HUES48 (cell line): ENCODE measurements around the gene POLRMT.
"Not testable (repeated sequence)": the region's sequence is repeated elsewhere in the genome, so short reads cannot be mapped to it uniquely, and the experiment has no call there.

Experiments used
- H3K27ac ChIP-seq: one replicate; pipeline ENCODE4 v1.7.0; 2013; ENCODE audit warnings: low read depth, low read length, inconsistent platforms
- H3K27me3 ChIP-seq: 2 replicates; pipeline ENCODE4 v1.6.1; 2013; ENCODE audit warnings: mild to moderate bottlenecking, low read length; ENCODE audit not compliant: control insufficient read depth, insufficient read depth
- H3K36me3 ChIP-seq: 2 replicates; pipeline ENCODE4 v1.6.1; 2013; ENCODE audit warnings: low read length; ENCODE audit not compliant: control insufficient read depth, insufficient read depth
- H3K4me1 ChIP-seq: 2 replicates; pipeline ENCODE4 v1.6.1; 2013; ENCODE audit warnings: mild to moderate bottlenecking, low read length; ENCODE audit not compliant: control insufficient read depth, insufficient read depth
- H3K4me3 ChIP-seq: 2 replicates; pipeline ENCODE4 v1.5.1; 2013; ENCODE audit warnings: mild to moderate bottlenecking, low read depth, low read length
- H3K9ac ChIP-seq: 2 replicates; pipeline ENCODE4 v1.6.1; 2013; ENCODE audit warnings: mild to moderate bottlenecking, low read depth, low read length, moderate library complexity
- H3K9me3 ChIP-seq: 2 replicates; pipeline ENCODE4 v1.6.1; 2013; ENCODE audit warnings: low read length; ENCODE audit not compliant: control insufficient read depth, insufficient read depth

The POLRMT gene

DNA sequence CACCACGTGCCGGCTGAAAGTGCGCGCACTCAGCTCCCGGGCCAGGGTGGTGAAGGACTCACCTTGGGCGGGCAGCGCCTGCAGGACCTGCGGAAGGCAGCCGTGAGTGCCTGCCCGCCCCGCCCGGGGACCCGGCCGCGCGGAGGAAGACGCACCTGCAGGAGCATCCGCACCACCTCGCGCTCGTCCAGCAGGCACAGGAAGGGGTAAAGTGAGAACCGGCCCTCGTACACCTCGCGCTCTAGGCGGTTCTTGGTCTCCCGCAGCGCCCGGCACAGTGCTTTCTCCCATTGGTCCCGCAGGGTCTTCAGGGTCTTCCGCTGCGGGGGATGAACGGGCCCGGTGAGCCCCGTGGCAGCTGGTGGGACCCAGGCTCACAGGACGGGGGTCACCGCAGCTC, 10.7 kb downstream of the POLRMT start:
- no peaks in the 10 kb centered on the region for H3K27me3 ChIP-seq
- no peaks in the 10 kb centered on the region for H3K9me3 ChIP-seq
- H3K4me1 ChIP-seq = no peaks in the 10 kb centered on the region
- H3K9ac ChIP-seq = no peak overlapping the region
- H3K4me3 ChIP-seq = no peak overlapping the region
- H3K27ac ChIP-seq = no peak overlapping the region
- peaks cover 76% of the 10 kb centered on the region for H3K36me3 ChIP-seq

DNA sequence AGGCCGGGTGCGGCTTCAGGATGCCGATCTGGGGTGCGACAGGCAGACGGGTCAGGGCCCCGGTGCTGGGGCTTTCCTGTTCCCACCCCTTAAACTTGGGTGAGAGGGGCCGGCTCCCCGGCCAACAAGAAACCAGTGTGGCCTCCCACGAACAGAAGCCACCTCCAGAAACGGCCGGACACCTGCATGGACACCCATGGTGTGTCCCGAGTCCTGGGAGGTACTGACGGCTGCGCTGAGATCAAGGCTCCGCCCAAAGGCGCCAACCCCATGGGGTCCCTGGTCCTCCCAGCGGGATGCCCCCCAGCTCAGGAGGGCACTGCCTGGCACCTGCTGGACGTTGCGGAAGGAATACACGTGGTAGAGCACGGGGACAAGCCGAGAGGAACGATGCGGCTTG, 11.5 kb downstream of the POLRMT start:
- no peaks in the 10 kb centered on the region for H3K9me3 ChIP-seq
- no peak overlapping the region for H3K4me3 ChIP-seq
- no peak overlapping the region for H3K9ac ChIP-seq
- H3K4me1 ChIP-seq = no peaks in the 10 kb centered on the region
- no peaks in the 10 kb centered on the region for H3K27me3 ChIP-seq
- H3K27ac ChIP-seq = no peak overlapping the region
- H3K36me3 ChIP-seq = peaks cover 72% of the 10 kb centered on the region

DNA sequence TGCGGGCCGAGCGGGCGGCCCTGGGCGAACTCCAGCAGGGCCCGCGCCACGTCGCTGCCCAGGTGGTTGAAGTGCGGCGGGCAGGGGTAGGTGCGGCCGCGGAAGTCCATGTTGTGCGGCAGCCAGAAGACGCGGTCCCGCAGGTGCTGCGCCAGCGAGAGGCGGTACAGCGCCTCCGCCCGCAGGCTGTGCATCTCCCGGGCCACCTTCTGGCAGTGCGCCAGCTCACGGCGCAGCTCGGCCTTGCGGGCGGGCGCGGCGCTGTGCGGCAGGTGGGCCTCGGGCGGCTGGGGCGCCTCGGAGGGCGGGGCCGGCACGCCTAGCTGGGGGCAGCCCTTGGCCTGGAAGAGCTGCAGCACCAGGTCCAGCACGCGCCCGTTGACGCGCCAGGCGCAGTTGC, 12.1 kb downstream of the POLRMT start:
- H3K27me3 ChIP-seq, H3K9me3 ChIP-seq, H3K9ac ChIP-seq, H3K4me3 ChIP-seq, H3K4me1 ChIP-seq, H3K27ac ChIP-seq: not testable (repeated sequence)
- peaks cover 69% of the 10 kb centered on the region for H3K36me3 ChIP-seq

DNA sequence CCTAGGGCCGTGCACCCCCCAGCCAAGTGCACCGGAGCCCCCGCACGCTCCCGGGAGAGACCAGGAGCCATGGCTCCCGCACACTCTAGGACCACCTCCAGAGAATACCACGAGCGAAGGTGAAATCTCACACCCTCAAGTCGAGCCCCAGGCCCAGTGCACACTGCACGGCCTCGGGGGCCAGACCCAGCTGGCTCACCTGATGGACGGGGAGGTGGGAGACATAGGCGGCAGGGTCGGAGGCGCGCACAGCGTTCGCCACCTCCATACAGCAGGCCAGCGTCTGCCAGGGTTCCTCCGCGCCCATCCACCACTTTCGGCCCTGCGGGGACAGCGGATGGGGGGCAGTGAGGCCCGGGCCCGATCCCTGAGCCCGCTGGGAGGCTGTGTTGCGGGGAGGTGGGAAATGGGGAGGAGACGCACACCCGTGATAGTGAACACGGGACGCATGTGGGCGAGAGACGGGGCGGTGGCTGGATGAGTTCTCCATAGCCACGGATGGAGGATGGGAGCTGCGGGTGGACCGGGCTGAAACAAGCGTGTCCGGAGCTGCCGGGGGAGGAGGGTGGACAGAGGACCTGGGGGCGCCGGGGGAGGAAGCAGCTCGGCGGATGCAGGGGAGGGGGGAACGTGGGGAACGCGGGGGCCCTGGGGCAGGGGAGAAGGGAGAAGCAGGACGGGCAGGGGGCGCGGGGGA, 13.0 kb downstream of the POLRMT start:
- Histone ChIP-seq H3K9ac (no peak overlapping the region), H3K9me3 (no peaks in the 10 kb centered on the region), H3K4me3 (no peak overlapping the region), H3K36me3 (peaks cover 63% of the 10 kb centered on the region), H3K4me1 (no peaks in the 10 kb centered on the region), H3K27me3 (no peaks in the 10 kb centered on the region), H3K27ac (no peak overlapping the region)

DNA sequence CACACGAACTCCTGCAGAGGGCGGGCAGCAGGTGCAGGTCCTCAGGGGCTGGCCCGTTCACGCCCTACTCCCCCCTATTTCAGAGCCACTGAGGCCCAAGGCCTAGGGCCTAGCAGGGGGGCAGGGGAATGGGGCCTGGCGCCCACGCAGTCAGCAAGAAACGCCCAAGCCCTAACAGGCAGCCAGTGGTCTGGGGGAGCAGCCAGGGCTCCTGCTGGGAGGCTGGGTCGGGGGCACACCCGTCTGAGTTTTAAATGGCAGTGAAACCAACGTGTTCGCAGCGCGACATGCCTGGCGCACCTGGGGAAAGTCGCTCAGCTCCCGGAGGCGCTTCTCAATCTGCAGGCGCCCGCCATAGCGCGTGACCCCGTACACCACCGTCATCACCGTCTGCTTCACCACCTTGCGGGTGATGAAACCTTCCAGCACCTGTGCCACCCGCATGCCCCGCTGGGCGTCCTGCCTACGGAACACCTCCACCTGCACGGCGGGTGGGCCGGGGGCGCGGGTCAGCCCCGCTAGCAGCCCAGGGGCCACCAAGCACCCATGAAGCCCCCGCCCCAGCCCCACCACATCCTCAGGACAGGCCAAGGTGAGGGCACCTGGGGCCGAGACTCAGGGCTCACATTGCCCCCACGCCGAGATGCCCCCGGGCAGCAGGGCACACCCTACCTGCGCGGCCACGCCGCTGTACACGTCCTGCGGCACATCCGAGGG, 13.9 kb downstream of the POLRMT start:
- H3K27ac ChIP-seq = no peak overlapping the region
- H3K9me3 ChIP-seq = no peaks in the 10 kb centered on the region
- no peak overlapping the region for H3K4me3 ChIP-seq
- H3K27me3 ChIP-seq = no peaks in the 10 kb centered on the region
- H3K4me1 ChIP-seq = no peaks in the 10 kb centered on the region
- H3K36me3 ChIP-seq = peaks cover 60% of the 10 kb centered on the region
- no peak overlapping the region for H3K9ac ChIP-seq

DNA sequence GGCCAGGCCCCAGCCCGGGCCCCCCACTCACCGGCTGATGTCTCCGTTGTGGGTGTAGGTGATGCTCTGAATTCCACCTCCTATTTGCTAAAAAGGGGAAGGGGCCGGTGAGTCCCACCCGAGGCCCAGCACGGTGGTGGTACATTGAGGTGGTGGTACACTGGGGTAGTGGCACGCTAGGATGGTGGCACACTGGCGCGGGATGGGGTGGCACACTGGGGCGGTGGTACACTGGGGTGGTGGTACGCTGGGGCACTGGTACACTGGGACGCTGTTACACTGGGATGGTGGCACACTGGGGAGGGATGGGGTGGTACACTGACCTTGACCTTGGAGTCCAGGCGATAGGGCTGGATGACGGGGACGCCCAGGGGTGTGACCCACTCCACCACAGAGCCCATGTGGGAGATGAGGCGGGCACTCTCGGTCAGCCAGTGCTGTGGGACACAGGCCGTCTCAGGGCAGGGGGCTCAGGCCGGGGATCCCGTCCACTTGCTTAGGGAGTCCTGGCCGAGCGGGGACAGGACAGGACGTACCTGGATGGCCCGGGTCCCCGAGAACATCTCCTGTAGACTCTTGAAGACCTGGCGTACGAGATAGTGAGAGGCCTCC, 14.6 kb downstream of the POLRMT start:
- Histone ChIP-seq H3K4me1 (no peaks in the 10 kb centered on the region), H3K36me3 (peaks cover 54% of the 10 kb centered on the region), H3K9me3 (no peaks in the 10 kb centered on the region), H3K4me3 (no peak overlapping the region), H3K27me3 (no peaks in the 10 kb centered on the region), H3K9ac (no peak overlapping the region), H3K27ac (no peak overlapping the region)

DNA sequence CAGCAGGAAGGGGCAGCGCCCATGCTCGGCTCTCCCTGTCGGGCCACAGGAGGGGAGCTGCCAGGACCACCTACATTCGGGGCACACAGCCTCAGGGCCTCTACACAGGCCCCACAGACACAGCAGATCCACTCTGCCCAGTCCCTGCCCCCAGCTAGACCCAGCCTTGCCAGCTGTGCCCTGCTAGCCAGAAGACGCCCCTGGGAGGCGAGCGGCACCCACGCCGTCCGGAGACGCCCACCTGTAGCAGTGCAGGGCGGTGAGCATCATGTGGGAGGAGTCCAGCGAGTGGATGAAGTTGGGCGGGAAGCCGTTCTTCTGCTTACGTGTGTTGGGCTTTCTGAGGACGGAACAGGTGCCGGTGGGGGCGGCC, 15.1 kb downstream of the POLRMT start:
- Histone ChIP-seq H3K4me3 (no peak overlapping the region), H3K9me3 (no peaks in the 10 kb centered on the region), H3K4me1 (no peaks in the 10 kb centered on the region), H3K9ac (no peak overlapping the region), H3K27ac (no peak overlapping the region), H3K36me3 (peaks cover 48% of the 10 kb centered on the region), H3K27me3 (no peaks in the 10 kb centered on the region)

DNA sequence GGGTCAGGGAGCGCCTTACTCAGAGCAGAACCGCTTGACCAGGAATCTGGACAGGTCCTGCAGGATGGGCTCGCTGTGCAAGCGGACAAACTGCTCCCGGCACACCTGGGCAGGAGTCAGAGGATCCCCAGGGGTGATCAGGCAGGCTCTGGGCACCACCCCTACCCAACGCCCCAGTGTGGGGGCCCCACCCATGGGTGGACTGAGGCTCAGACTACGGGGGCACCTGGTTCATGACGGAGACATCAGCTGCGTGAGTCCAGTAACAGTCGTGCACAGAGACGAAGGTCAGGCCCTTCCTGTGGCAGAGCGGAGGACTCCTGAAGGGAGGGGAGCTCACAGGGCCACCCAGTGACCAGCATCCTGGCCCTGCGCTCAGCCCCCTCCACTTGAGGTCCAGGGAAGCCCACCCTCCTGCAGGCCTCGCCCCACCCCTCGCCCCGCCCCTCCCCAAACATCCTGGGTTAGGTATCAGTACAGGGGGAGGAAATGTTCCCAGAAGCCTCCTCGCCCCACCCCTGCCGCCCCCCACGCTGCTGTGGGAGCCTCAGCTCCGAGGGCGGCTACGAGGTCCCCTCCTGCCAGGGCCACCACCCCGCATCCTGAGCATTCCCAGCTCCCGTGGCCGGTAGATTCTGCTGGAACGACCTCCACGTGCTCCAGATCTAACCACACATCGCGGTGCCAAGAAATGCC, 15.6 kb downstream of the POLRMT start:
- no peaks in the 10 kb centered on the region for H3K9me3 ChIP-seq
- H3K9ac ChIP-seq = no peak overlapping the region
- H3K4me3 ChIP-seq = no peak overlapping the region
- no peaks in the 10 kb centered on the region for H3K4me1 ChIP-seq
- H3K27me3 ChIP-seq = no peaks in the 10 kb centered on the region
- H3K36me3 ChIP-seq = peaks cover 43% of the 10 kb centered on the region
- no peak overlapping the region for H3K27ac ChIP-seq

DNA sequence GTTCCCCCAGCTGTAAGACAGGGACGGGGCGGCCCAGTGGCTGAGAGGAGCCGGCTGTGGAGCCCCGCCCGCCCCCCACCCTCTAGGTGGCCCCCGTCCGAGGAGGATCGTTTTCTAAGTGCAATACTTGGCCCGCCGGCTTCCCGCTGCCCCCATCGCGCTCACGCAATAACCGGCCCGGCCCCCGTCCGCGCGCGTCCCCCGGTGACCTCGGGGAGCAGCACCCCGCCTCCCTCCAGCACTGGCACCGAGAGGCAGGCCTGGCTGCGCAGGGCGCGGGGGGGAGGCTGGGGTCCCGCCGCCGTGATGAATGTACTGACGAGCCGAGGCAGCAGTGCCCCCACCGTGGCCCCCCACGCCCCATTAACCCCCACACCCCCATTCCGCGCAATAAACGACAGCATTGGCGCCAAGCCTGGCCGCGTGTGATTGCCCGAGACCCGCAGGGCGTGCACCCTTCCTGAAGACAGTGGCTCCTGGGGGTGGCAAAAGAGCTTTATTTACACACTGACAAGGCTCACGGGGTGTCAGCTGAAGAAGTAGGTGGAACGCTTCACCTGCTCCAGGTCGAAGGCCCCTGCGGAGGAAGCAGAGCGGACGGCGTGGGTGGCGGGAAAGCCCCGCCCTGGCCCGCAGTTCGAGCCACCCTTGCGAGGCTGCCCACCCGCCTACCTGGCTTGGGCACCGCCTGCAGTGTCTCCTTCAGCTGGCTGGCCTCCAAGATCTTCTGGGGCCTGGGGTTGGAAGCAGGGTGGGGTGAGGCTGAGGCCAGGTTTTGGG, 16.4 kb downstream of the POLRMT start:
- Histone ChIP-seq H3K4me1 (no peaks in the 10 kb centered on the region), H3K36me3 (peaks cover 38% of the 10 kb centered on the region), H3K27ac (no peak overlapping the region), H3K27me3 (no peaks in the 10 kb centered on the region), H3K9me3 (no peaks in the 10 kb centered on the region), H3K4me3 (no peak overlapping the region), H3K9ac (no peak overlapping the region)

DNA sequence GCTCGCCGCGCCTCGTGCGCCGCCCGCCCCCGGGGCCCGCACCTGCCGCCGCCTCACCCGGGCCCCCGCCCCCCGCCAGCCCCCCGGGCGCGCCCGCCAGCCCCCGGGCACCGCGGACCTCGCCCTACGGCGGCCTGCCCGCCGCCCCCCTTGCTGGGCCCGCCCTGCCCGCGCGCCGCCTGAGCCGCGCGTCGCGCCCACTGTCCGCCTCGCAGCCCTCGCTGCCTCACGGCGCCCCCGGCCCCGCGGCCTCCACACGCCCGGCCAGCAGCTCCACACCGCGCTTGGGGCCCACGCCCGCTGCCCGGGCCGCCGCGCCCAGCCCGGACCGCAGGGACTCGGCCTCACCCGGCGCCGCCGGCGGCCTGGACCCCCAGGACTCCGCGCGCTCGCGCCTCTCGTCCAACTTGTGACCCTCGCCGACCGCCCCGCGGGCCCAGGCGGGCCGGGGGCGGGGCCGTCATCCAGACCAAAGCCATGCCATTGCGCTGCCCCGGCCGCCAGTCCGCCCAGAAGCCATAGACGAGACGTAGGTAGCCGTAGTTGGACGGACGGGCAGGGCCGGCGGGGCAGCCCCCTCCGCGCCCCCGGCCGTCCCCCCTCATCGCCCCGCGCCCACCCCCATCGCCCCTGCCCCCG, 17.2 kb downstream of the POLRMT start:
- Histone ChIP-seq H3K9ac (no peak overlapping the region), H3K27ac (no peak overlapping the region), H3K36me3 (peaks cover 32% of the 10 kb centered on the region), H3K4me3 (no peak overlapping the region; the same call in 1 of the 2 replicates), H3K4me1 (no peaks in the 10 kb centered on the region; the same call in 1 of the 2 replicates), H3K9me3 (no peaks in the 10 kb centered on the region), H3K27me3 (no peaks in the 10 kb centered on the region)
